Activated CD8-positive, alpha-beta memory T cell treated with anti-CD3 and anti-CD28 coated beads for 4 hours (primary cell): ENCODE data around the gene GXYLT2.
A peak's percentile ranks its signal among the peaks of the same experiment; 100 is the strongest.

Experiments used
- DNase-seq, 2 donors: peaks; one replicate each; pipeline ENCODE4 v3.0.0-alpha.2; 2020; ENCODE audit warnings: low read depth in 2 of 2

Gene GXYLT2, protein sequence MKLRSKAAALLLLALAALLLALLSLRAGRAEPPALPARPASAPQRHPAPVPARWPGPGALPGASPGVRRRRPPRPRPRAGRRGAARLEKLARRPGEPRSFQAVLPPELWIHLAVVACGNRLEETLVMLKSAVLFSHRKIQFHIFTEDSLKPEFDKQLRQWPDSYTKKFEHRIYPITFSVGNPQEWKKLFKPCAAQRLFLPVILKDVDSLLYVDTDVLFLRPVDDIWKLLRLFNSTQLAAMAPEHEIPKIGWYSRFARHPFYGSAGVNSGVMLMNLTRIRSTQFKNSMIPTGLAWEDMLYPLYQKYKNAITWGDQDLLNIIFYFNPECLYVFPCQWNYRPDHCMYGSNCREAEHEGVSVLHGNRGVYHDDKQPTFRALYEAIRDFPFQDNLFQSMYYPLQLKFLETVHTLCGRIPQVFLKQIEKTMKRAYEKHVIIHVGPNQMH

DNA sequence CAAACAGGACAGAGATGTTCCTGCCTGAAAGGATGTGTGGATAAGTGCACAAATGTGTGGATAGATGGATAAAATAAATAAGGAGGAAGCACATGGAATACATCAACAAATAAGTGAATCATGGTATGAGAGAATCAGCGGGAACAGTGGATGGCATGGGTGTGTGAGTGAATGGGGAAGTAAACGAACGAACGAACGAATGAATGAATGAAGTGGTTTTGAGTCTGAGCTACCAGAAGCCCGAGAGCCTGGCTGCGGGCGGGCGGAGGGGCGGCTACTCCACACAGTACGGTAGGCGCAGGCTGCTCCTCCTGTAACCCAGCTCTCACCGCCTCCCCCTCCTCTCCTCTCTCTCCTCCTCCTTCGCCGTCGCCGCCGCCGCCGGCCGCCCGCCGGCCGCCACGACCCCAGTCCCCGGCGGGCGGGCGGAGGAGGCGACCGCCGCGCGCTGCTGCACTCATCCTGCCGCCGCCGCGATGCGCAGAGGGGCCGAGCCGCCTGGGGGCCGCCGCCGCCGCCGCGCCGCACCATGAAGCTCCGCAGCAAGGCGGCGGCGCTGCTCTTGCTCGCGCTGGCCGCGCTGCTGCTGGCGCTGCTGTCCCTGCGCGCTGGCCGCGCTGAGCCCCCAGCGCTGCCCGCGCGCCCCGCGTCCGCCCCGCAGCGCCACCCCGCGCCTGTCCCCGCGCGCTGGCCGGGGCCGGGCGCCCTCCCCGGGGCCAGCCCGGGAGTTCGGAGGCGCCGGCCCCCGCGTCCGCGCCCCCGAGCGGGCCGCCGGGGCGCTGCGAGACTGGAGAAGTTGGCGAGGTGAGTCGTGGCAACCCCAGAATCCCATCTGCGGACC, at the start of gene GXYLT2:
Gene GXYLT2, plus strand, starts transcription at position 342 of the 841 bp plus-strand sequence. Its CDS starts 188 bp downstream, at position 530.
- DNase-seq, result no peak

DNA sequence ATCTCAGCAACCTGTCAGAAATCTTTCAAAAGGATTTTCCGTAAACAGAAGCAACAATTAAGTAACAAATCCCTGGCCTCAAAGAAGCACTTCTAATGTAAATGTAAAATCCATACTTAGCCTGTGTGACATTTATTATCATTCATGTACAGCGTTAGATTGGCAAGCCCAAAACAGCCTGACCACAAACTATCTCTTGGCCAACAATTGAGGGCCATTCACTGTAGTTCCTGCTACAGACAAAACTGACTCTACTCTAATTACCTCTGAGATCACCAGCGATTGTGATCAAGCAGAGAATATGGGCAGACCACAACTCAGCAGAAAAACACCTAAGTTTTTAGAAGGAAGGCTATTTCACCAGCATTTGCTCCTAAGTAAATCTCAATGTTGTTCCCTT, 48.8 kb upstream of the GXYLT2 start:
- no peak for DNase-seq

DNA sequence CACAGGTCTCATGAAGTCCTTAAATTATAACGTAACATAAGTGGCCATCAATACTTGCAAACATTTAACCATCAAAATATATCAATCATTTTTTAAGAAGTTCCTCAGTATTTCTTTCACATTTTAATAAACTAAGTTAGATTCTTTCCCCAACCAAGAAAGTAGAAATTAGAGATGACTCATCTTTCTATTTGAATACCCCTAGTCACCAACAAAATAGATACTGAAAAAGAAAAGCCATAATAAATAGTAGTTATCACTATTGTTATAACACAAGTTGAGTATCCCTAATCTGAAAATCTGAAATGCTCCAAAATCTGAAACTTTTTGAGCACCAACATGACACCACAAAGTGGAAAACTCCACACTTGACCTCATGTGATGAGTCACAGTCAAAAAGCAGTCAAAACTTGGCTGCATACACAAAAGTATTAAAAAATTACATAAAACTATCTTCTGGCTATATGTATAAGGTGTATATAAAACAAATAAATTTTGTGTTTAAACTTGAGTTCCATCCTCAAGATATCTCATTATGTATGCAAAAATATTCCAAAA, 43.3 kb upstream of the GXYLT2 start:
- no peak for DNase-seq

DNA sequence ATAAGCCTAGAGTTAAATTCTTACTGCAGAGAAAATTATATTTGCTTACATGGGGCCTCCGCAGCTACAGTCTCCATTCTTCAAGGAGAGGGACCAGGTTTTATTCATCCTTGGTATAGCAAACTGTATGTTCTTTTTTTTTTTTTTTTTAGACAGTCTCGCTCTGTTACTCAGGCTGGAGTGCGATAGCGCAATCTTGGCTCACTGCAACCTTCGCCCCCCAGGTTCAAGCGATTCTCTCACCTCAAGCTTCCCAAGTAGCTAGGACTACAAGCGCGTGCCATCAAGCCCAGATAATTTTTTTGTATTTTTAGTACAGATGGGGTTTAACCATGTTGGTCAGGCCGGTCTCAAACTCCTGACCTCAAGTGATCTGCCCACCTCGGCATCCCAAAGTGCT, 41.7 kb upstream of the GXYLT2 start:
- no peak for DNase-seq

DNA sequence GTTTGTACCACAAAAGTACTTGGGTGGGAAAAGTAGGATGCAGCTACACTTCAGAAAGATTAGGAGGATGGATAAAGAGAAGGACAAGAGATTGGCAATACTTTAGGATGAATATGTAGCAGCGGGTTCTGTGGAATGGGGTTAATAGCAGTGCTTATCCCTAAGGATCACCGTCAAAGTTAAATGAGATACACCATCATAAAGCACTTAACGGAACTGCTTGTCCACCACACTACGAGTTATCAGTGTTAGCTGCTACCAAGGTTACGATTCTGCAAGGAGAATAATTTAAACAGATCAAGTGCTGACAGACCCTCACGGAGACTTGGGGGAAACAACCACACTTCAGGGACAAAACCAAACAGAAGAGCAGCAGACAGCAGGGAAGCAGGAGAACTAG, 40.6 kb upstream of the GXYLT2 start:
- no peak for DNase-seq

DNA sequence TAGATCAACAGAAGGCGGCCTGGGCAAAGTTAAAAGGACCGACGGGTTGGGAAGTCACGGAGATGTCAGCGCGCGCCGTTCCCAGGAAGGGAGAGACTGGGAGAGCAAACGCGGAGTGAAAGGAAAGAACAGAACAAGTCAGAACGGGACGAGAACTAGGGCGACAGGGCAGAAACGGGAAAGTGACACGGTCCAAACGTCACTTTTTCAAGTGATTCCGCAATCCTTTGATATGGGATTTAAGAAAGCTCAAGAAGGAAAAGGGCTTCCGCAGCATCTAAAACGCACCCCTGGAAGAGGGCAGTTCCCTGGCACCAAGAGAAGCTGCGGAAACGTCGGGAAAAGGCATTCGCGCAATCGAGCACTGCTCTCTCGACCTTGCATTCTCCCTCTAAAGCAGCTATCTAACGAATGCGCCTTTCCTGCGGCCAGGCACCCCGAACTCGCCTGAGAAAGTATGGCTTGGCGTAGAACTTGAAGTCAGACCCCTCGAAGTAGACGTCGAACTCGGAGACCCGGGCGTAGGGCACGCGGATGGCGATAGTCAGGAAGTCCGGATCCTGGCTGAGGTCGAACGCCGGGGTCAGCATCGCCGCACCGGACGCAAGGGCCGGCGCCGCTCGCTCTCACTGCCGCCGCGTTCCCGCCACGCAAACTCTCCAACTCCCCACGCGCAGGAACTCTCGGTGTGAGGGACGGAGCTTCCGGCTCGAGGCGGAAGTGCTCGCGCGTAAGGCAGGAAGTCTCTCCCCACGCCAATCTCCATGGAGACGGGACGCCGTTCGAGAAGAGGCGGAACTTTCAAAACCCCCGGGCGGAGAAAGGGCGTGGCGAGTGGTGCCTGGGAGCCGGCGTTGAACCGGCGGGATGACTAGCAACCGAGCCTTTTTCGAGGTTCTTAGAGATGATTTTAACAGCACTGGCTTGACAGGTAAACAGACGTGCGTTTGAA, 39.8 kb upstream of the GXYLT2 start, which contains the start of gene SHQ1:
Gene SHQ1, minus strand, starts transcription at position 695 of the 952 bp plus-strand sequence. Its CDS starts 105 bp downstream, at position 590.
- DNase-seq, result peak; percentile 90 to 91

DNA sequence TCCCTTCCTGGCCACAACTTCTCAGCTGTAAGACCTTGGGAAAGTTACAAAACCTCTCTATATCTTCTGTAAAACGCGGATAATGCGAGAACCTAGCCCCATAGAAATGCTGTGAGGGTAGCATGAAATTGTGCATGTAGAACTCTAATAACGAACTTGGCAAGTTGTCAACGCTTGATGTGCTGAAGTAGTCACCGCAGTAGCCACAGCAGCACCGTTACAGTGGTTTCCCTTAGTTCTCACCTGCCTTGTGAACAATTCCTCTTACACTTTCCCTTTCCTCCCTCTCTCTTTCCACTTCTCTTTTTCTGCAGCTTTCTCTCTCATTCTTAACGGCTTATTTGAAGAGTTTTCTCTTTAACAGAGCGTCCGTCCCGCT, 39.2 kb upstream of the GXYLT2 start:
- DNase-seq, result no peak

DNA sequence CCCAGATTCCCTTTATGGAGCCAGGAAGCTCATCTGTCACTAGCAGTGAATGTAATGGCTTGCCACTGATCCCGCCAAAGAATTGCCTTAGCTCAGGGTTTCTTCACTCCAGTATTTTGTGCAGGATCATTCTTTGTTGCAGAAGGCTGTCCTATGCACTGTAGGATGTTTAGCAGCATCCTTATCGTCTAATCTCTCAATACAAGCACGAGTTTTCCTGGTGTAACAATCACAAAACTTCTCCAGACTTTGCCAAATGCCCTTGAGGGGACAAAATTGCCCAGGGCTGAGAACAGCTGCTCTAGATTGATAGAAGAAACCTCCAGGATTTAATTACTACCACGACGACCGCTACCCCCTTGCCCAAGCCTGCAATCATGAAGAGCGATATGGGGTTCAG, 32.8 kb upstream of the GXYLT2 start:
- DNase-seq, result no peak

DNA sequence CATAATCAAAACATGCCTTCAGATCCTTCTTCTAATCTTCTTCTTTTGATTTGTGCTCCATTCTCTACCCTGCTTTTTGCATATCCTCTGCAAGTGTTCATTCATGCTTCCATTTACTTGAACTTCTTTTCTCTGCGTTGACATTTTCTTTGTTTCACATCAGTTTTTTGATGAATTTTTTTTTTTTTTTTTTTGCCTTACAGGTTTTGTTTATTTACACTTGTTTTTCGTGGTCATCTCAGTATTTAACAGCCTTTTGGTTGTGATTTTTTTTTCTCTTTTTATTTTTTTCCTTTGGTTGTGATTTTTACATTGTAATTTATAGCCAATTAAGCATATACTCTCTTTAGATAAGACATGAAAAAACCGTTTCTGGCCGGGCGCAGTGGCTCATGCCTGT, 27.8 kb upstream of the GXYLT2 start:
- no peak for DNase-seq

DNA sequence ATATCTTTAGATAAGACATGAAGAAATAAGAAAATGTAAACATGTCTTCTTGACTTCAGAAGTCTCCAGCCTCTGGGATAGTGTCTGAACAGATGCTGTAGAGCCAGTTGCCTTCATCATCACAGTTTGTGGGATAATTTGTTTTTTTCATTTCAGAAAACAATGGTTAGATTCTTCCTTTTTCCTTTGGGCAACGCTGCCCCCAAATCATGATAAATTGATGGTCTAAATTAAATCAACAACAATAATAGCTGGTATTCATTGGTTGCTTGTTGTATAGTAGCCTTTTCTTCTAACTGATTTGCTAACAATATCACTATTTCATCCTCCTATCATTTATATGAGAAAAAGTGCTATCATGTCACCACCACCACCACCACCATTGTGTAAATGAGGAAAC, 27.0 kb upstream of the GXYLT2 start:
- DNase-seq, result no peak

DNA sequence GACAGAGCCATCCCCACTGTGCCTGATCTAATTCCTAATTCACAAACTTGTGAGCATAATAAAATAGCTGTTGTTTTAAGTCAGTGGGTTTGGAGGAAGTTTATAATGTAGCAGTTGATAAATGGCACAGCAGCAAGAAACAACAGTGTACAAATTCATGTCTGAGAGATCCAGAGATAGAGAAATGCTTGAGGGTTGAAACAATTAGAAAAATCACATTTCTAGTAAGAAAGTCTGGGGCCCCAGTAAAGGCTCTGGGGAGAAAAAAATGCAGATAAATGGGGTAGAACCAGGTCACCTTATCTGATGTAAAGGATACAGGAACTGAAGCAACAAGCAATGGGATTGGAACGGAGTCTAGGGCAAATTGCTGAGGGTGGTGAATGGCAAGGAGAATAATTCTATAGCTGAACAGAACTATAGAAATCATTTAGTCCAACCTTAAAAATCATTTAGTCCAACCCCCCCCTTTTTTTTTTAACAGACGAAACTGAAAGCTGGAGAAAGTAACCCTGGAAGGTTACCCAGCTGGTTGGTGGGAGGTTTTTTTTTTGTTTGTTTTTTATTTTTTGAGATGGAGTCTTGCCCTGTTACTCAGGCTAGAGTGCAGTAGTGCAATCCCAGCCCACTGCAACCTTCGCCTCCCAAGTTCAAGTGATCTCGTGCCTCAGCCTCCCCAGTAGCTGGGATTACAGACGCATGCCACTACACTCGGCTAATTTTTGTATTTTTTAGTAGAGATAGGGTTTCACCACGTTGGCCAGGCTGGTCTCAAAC, 25.3 kb upstream of the GXYLT2 start:
- DNase-seq, result no peak

DNA sequence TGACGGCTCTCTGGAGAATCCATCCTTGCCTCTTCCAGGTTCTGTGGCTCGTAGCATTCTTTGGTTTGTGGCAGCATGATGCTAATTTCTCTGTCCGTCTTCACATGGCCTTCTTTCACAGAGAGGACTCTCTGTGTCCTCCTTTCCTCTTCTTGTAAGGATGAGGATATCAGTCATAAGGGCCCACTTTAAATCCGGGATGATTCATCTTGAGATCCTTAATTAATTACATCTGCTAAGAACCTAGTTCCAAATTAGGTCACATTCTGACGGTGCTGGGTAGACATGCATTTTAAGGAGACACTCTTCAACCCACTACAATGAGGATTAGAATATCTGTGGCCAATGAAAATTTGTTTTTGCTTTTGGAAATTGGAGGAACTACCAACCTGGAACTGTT, 15.7 kb upstream of the GXYLT2 start:
- no peak for DNase-seq

DNA sequence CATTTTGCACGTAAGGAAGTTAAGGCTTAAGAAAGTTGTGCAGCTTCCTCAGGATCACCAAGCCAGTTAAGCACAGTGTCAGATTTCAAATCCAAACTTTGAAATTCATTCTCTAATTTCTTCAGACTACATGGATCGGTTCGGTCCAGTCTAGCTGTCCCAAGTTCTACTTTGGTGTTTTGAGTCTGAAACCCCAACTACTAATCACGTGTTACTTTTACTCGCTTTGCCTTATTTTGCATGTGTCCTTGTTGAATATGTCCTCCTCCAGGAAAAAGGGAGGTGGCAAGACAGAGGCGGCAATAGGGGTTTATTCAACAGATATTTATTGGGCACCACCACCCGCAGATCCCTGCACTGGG, 522 bp upstream of the GXYLT2 start:
- DNase-seq, result no peak

DNA sequence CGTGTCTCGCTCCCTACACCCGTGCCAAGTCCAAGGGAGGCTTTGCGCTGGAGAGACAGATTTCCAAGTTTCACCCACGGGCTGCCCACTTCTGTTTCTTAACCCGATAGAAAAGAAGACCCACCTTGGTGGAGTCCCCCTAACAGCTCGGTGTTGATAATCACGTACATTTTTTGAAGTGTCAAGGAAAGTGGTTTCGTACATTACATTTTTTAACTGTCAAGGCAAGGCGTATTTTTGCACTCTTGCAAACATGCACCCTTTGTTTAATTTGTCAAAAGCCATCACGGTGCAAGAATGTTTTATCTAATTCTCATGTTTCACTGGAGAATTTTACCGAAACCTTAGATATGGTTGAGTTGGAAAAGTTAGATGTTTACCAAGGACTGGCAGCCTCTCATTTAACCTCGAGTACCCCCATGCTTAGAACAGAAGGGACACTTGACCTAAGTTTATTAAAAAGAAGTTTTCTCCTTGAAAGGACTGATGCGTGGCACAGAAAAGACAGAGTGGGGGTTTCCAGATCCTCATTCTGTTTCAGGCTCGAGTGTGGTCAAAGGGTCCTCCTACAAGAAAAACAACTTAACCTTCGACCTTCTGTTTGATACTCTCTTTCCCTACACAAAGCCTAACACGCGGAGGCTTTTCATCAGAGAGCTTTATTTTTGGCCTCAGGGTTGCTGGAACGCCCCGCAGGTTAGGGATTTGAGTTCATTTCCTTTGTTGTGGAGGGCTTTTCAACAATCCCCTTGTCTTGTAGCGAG, 882 bp downstream of the GXYLT2 start:
- no peak for DNase-seq

DNA sequence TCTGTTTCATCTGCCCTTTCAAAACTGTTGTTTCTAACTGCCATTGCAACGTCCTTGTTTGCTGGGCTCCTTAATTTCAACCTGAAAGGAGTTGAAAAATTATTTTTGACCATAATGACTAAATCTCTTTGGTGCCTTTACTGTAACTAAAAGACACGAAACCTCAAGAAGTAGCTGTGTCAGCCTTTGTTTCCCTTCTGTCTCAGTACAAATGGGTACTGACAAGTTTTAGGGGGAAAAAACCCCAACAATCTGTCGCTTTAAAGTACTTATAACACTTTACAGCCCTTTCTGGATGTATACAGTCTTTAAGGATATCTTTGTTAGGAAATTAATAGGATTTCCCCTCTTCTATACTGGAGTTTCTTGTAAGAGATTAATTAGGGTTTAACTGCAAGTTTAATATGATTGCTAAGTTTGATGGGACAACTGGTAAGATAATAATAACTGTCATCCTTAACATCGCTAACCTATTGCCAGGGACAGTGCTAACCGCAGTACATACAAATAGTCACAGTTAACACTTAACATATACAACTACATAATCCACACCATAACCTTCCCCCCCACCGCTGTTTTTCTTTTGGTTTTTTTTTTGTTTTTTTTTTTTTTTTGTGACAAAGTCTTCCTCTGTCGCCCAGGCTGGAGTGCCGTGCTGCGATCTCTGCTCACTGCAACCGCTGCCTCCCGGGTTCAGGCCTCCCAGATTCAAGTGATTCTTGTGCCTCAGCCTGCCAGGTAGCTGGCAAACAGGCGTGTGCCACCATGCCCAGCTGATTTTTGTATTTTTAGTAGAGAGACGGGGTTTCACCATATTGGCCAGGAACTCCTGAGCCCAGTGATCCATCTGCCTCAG, 1.7 kb downstream of the GXYLT2 start:
- no peak for DNase-seq

DNA sequence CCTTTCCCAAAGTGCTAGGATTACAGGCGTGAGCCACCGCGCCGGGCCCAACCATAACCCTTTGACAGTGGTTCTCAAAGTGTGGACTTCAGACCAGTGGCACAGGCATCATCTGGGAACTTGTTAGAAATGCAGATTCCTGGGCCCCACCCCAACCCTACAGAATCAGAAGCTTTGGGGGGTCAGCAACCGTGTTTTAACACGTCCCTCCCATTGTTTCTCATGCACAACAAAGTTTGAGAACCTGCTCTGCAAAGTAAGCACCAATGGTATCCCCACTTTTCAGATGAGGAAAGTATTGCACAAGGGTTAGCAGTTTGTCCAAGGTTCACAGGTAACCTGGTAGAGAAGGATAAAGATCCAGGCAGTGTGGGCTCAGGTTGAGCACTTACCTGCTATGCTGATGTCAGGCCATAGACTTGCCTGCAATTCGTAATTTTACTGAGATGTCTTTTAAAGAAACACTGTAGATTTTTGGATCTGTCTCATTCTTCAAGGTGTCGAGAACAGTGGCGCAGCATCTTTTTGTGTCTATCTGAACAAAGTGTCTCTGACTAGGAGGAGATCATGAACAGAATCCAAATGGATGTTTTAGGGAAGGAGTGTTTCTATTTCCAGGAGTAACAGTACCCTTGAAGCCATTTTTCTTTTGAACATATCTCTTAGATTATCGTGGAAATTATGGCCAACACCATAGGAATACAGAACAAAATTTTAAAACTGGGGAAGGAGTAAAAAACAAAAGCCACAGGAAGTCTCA, 2.5 kb downstream of the GXYLT2 start:
- no peak for DNase-seq

DNA sequence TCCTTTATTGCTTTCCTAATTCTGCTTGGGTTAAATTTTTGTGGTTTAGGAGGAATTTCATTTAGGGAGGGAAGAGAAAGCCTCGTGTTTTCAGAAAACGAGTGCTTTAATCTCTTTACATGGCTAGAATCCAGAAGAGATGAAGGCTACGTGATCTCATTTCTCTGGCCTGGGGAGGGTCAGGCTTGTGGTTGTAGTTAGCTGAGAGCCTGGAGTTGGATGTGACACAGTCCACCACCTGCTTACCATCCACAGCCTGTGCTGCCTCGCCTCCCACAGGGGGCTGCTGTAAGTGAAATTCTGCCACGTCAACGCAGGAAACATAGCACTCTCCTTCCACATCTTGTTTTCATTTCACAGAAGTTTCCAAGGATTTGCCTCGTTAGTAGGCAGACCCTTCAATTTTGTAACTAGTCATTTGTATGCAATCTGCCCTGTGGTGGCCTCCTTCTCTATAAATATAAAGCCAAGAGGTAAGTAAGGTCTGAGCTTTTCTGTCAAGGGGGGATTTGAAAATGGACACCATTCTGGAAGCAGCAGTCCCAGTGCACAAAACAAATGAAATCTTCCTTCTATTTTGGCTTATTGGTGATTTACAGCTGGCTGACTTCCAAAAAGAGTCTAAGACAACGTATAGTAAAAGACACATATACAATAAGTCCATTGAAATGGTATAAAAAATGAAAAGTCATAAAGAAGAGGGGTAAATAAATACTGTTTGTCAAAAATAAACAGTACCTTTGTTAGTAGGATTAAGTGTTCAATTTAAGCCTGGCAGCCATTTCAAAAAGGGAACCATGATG, 3.4 kb downstream of the GXYLT2 start:
- no peak for DNase-seq
